HG02678 (cell line): ENCODE measurements around the gene FAM76A.

Experiments used
- ATAC-seq: cut with Tn5 transposase; IDR thresholded peaks from one replicate; pipeline ENCODE4 v1.9.1; 2021; ENCODE audit warnings: mild to moderate bottlenecking, moderate library complexity; ENCODE audit not compliant: unreplicated experiment

FAM76A gene

GRCh38 chr1:27719286-27720251 is 6.2 kb upstream of the FAM76A start:
- ATAC-seq = no peak

GRCh38 chr1:27724961-27725373 is 794 bp upstream of the FAM76A start:
- no peak for ATAC-seq

GRCh38 chr1:27726173-27727044 is 648 bp downstream of the FAM76A start:
- peak; percentile 28 for ATAC-seq

GRCh38 chr1:27727126-27727525 is 1.4 kb downstream of the FAM76A start:
- ATAC-seq = no peak

- ATAC-seq = no peak
Measured at GRCh38 chr1:27736252-27736651, 10.5 kb downstream of the FAM76A start.

GRCh38 chr1:27741121-27741520 is 15.4 kb downstream of the FAM76A start:
- no peak for ATAC-seq

GRCh38 chr1:27744556-27744955 is 18.8 kb downstream of the FAM76A start:
- no peak for ATAC-seq

GRCh38 chr1:27745466-27745865 is 19.7 kb downstream of the FAM76A start:
- no peak for ATAC-seq

GRCh38 chr1:27752360-27752759 is 26.6 kb downstream of the FAM76A start:
- ATAC-seq = no peak

- ATAC-seq = no peak
Measured at GRCh38 chr1:27755286-27755685, 29.5 kb downstream of the FAM76A start.

GRCh38 chr1:27755865-27756264 is 30.1 kb downstream of the FAM76A start:
- no peak for ATAC-seq

GRCh38 chr1:27759236-27759635 is 33.5 kb downstream of the FAM76A start:
- no peak for ATAC-seq

GRCh38 chr1:27760426-27760825 is 34.7 kb downstream of the FAM76A start:
- no peak for ATAC-seq

- no peak for ATAC-seq
Measured at GRCh38 chr1:27762033-27762432, 36.3 kb downstream of the FAM76A start.

GRCh38 chr1:27763358-27763757 is 37.6 kb downstream of the FAM76A start:
- no peak for ATAC-seq

- ATAC-seq = no peak
Measured at GRCh38 chr1:27770293-27770830, 44.6 kb downstream of the FAM76A start.

GRCh38 chr1:27772036-27772931 is 46.5 kb downstream of the FAM76A start:
- no peak for ATAC-seq

- peak; percentile 90 for ATAC-seq
Measured at GRCh38 chr1:27772932-27773825, 47.4 kb downstream of the FAM76A start, which contains the start of gene STX12. Gene STX12 (plus strand): TSS chr1:27773219. CDS start chr1:27773308, 89 bp downstream.

- ATAC-seq = no peak
Measured at GRCh38 chr1:27773826-27774445, 48.2 kb downstream of the FAM76A start.
